ENCODE results near the gene SPOCD1. TPM values are rescaled to one million over a fixed set of nuclear protein-coding genes. Genes with fewer than 3 reads are reported as not detected.

Gene SPOCD1
- total RNA-seq, 1 experiment from 2014 or later: 0.66 TPM

- H3K9me3 Mint-ChIP-seq (ENCODE audit: unreplicated experiment): no peaks in the 10 kb centered on the region
- CTCF ChIA-PET: no interaction called here
- H3K27me3 ChIP-seq (replicated peaks; ENCODE audit: control insufficient read depth, insufficient read depth, low read length): no peaks in the 10 kb centered on the region
- H3K36me3 ChIP-seq (ENCODE audit: control insufficient read depth, insufficient read depth, low read length): no peaks in the 10 kb centered on the region
- no peak overlapping the region for H3K4me3 ChIP-seq (ENCODE audit: low read depth, low read length)
- H3K27me3 Mint-ChIP-seq (ENCODE audit: insufficient read depth, unreplicated experiment): no peaks in the 10 kb centered on the region
- POLR2A ChIA-PET: no interaction called here
- H3K9me3 ChIP-seq: no peaks in the 10 kb centered on the region
- no peak overlapping the region for H3K4me3 Mint-ChIP-seq (ENCODE audit: unreplicated experiment)
- intact Hi-C loops (cut with micrococcal nuclease; ENCODE audit: unreplicated experiment): no loop called here
- DNase-seq: no peak
- no peak overlapping the region for H3K27ac Mint-ChIP-seq (ENCODE audit: unreplicated experiment)
- peaks cover 14% of the 10 kb centered on the region for H3K4me1 Mint-ChIP-seq (ENCODE audit: low read depth, unreplicated experiment)
- BruUV-seq (replicated peaks): no TSS peak
- peaks cover 15% of the 10 kb centered on the region for H3K4me1 ChIP-seq
- H3K36me3 Mint-ChIP-seq (ENCODE audit: insufficient read depth, unreplicated experiment): no peaks in the 10 kb centered on the region
- TF ChIP-seq, protein P1, sequence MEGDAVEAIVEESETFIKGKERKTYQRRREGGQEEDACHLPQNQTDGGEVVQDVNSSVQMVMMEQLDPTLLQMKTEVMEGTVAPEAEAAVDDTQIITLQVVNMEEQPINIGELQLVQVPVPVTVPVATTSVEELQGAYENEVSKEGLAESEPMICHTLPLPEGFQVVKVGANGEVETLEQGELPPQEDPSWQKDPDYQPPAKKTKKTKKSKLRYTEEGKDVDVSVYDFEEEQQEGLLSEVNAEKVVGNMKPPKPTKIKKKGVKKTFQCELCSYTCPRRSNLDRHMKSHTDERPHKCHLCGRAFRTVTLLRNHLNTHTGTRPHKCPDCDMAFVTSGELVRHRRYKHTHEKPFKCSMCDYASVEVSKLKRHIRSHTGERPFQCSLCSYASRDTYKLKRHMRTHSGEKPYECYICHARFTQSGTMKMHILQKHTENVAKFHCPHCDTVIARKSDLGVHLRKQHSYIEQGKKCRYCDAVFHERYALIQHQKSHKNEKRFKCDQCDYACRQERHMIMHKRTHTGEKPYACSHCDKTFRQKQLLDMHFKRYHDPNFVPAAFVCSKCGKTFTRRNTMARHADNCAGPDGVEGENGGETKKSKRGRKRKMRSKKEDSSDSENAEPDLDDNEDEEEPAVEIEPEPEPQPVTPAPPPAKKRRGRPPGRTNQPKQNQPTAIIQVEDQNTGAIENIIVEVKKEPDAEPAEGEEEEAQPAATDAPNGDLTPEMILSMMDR (IDR thresholded peaks at IDR 0.05; ENCODE audit: insufficient read depth in 1 of 2, low read depth in 1 of 2, low read length in 1 of 2, severe bottlenecking in 1 of 2, unreplicated experiment in 1 of 2): no peak
Observed at GRCh38 chr1:31828926-31829690, 13.3 kb upstream of the SPOCD1 start.

- Mint-ChIP-seq H3K36me3 (ENCODE audit: insufficient read depth, unreplicated experiment) (no peaks in the 10 kb centered on the region), H3K4me3 (ENCODE audit: unreplicated experiment) (no peak overlapping the region), H3K4me1 (ENCODE audit: low read depth, unreplicated experiment) (peaks cover 14% of the 10 kb centered on the region), H3K27ac (ENCODE audit: unreplicated experiment) (no peak overlapping the region), H3K27me3 (ENCODE audit: insufficient read depth, unreplicated experiment) (no peaks in the 10 kb centered on the region), H3K9me3 (ENCODE audit: unreplicated experiment) (no peaks in the 10 kb centered on the region)
- peaks cover 15% of the 10 kb centered on the region for H3K4me1 ChIP-seq
- intact Hi-C loops (cut with micrococcal nuclease; ENCODE audit: unreplicated experiment): no loop called here
- no peak for DNase-seq
- TF ChIP-seq, protein P1 (IDR thresholded peaks at IDR 0.05; ENCODE audit: insufficient read depth in 1 of 2, low read depth in 1 of 2, low read length in 1 of 2, severe bottlenecking in 1 of 2, unreplicated experiment in 1 of 2): no peak
- H3K36me3 ChIP-seq (ENCODE audit: control insufficient read depth, insufficient read depth, low read length): no peaks in the 10 kb centered on the region
- ChIA-PET CTCF (no interaction called here), POLR2A (no interaction called here)
- H3K27me3 ChIP-seq (replicated peaks; ENCODE audit: control insufficient read depth, insufficient read depth, low read length): no peaks in the 10 kb centered on the region
- BruUV-seq (replicated peaks): no TSS peak
- H3K9me3 ChIP-seq: no peaks in the 10 kb centered on the region
- no peak overlapping the region for H3K4me3 ChIP-seq (ENCODE audit: low read depth, low read length)
Observed at GRCh38 chr1:31828341-31828740, 12.5 kb upstream of the SPOCD1 start.

- POLR2A ChIA-PET: no interaction called here
- Histone ChIP-seq H3K9me3 (no peaks in the 10 kb centered on the region), H3K4me1 (no peaks in the 10 kb centered on the region), H3K36me3 (ENCODE audit: control insufficient read depth, insufficient read depth, low read length) (no peaks in the 10 kb centered on the region), H3K4me3 (ENCODE audit: low read depth, low read length) (no peak overlapping the region), H3K27me3 (replicated peaks; ENCODE audit: control insufficient read depth, insufficient read depth, low read length) (no peaks in the 10 kb centered on the region)
- H3K4me3 Mint-ChIP-seq (ENCODE audit: unreplicated experiment): no peak overlapping the region
- no TSS peak for BruUV-seq (replicated peaks)
- no peaks in the 10 kb centered on the region for H3K9me3 Mint-ChIP-seq (ENCODE audit: unreplicated experiment)
- DNase-seq: no peak
- no peaks in the 10 kb centered on the region for H3K36me3 Mint-ChIP-seq (ENCODE audit: insufficient read depth, unreplicated experiment)
- H3K27ac Mint-ChIP-seq (ENCODE audit: unreplicated experiment): no peak overlapping the region
- H3K4me1 Mint-ChIP-seq (ENCODE audit: low read depth, unreplicated experiment): no peaks in the 10 kb centered on the region
- H3K27me3 Mint-ChIP-seq (ENCODE audit: insufficient read depth, unreplicated experiment): no peaks in the 10 kb centered on the region
- intact Hi-C loops (cut with micrococcal nuclease; ENCODE audit: unreplicated experiment): no loop called here
- TF ChIP-seq, protein P1 (IDR thresholded peaks at IDR 0.05; ENCODE audit: insufficient read depth in 1 of 2, low read depth in 1 of 2, low read length in 1 of 2, severe bottlenecking in 1 of 2, unreplicated experiment in 1 of 2): no peak
- CTCF ChIA-PET: no interaction called here
Observed at GRCh38 chr1:31823780-31824179, 8.0 kb upstream of the SPOCD1 start.
